GM21786 (cell line): ENCODE data around the gene ABCA4.

Source experiments
- ATAC-seq: cut with Tn5 transposase; IDR thresholded peaks from one replicate; pipeline ENCODE4 v1.9.1; 2021; ENCODE audit not compliant: unreplicated experiment

Gene ABCA4

DNA sequence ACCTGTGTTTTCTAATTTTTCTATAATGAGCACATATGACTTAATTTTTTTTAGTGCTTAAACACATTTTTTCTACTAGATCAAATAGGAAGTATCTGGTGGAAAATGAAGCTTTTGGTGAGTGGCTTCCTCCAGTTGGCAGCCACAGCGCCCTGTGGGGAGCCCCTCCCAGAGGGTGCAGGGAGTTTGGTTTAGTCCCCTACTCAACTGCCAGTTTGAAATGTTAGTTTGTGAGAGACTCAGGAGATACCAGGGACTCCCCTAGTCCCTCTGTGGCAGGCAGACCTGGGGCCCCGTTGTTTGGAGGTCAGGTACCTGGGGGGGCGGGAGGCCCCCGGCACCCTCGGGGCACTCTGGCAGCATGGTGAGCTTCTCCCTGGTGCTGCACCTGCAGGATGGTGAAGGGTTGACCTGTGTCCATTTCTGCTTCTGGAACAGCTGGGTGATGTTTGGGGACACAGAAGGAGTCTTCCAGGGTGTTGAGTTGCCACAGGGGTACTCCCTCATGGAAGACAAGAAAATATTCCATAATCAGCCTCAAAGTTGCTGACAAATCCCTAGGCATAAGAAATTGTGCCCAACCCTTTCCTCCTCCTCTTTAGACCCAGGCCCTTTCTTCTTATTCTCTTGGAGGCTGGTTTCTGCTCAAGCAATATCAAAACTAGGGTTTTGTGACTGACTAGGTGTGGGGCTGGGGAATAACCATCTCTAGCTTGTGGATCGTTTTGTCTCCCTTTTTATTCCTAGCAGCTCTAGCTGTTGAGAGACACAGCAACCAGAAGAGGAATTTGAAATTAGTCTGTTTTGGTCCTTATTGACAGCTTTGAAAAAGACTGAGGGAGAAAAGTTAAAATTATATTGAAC, 91.6 kb downstream of the ABCA4 start:
- ATAC-seq, result no peak

DNA sequence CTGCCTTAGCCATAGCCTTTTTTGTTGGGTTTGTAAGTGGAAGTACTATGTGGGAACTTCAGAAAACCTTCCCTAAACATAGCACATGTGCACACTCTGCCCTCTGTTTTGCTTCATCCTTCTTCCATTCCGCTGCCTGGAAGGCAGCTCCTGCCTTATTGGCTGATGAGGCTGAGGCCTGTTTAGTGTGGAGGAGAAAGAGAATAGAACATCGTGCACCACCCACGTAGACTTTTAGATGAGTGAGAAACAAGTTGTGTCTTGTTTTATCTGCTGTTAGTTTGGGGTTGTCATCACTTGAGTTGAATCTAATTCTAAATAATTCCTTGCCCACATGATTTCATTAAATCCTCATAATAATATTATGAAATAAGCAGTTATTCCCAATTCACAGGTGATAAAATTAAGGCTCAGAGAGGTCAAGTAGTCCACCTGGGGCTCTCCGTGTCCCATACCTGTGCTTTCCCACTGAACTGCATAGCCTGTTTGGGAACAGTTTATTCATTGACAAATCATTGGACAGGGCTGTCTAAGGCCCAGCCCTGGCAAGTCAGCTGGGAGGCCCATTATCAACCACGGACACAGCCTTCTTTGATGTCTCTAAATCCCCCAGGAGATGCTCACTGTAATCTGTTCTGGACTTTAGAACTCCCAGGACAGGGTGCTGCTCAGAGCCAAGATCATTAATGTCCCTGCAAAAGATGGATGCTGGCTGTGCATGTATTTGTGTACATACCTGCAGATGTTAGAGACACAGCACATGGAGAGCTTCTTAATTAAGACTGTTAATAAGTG, 93.0 kb downstream of the ABCA4 start:
- ATAC-seq, result no peak

DNA sequence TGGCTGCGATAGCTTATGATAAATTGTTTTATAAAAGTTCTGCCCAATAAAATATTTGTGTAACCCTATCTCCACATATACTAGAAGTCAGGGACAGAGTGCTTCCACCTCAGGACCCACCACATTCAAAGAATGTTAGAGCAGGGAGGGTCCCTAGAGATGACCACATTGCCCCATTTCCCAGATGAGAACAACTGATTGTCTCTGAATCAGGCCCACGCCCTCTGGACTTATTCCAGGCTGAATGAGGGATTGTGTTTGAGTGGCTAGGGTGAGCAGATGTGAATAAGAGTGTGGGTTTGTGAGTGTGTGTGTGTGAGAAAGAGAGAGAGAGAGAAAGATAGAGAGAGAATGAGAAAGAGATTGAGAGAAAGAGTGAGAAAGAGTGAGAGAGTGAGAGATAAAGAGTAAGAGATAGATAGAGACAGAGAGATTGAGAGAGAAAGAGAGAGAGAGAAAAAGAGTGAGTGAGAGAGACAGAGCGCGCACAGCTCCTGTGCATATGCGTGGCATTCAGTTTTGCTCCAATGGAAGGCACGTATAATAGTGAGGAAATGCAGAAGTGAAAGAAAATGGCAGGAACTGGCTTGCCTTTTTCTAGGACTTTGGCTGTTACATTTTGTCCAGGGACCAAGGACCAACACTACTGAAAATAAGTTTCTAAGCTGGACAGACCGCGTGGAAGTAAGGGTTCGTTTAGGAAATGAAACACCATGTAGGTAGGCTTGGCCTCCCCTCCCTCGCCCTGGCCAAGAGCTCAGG, 94.1 kb downstream of the ABCA4 start:
- ATAC-seq, result no peak

DNA sequence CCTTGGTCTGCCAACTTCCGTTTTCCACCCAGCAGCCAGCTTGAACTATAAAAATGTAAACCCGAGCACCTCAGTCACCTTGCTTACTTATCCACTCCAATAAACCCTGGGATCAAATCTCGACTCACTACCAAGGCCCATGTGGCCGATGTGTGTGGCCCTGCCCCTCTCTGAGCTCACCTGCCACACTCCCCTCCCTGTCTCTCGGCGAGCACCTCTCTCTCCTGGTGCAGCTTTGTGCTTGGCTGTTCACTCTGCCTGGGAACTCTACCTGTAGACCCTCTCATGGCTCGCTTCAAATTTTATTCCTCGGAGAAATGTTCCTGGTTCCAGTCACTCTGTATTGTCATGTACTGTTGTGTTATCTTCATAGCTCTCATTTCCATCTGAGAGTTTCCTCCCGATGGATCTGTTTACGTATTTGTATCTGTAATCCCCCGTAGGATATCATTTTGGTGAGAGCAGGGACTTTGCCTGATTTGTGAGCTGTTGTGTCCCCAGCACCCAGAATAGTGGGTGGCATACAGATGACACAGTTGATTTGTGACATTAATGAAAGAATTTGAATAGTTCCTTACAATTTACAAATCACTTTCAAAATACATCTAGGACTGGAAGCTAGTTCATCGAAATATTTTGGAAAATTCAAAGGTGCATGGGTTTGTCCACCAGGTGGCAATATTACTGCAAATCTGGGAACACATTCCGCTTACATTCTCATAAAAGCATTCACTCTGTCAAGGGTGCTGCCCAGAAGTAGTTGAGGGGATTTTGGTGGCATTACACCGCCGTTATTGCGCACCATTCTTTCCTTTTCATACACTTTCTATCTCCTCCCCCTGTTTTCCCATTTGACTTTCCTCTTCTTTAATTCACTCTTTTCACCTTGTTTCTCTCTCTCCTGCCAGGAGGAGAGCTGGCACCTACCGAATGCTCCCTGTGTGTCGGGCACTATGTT, 95.3 kb downstream of the ABCA4 start:
- no peak for ATAC-seq

DNA sequence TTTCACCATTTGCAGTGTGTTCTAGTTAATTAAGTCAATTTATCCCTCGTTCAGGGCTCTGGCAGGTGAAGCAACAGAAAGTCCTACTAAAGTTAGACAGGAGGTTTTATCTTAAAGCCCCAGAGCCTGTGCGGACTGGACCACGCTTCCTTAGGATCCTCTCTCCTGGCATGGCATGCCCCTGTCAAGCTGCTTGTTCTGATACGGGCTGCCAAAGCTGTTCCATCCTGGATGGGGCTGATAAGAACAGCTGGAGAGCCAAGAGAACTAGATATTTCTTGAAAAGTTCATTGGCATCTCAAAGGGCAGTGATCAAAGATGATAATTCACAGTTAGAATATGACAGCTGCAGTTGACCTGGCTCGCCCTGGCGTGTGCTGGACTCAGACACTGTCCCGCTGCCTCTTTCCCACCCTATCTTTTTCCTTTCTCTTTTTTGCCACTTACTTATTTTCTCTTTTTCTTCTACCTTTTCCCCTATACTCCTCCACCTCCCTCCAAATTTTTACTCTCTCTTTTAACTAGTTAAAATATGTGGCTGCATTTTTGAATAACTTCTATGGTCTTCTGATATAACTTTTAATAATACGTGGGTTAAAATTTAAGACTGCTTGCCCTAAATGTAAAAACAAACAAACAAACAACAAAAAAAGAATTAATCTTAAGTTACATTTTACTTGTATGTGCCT, 96.7 kb downstream of the ABCA4 start:
- no peak for ATAC-seq

DNA sequence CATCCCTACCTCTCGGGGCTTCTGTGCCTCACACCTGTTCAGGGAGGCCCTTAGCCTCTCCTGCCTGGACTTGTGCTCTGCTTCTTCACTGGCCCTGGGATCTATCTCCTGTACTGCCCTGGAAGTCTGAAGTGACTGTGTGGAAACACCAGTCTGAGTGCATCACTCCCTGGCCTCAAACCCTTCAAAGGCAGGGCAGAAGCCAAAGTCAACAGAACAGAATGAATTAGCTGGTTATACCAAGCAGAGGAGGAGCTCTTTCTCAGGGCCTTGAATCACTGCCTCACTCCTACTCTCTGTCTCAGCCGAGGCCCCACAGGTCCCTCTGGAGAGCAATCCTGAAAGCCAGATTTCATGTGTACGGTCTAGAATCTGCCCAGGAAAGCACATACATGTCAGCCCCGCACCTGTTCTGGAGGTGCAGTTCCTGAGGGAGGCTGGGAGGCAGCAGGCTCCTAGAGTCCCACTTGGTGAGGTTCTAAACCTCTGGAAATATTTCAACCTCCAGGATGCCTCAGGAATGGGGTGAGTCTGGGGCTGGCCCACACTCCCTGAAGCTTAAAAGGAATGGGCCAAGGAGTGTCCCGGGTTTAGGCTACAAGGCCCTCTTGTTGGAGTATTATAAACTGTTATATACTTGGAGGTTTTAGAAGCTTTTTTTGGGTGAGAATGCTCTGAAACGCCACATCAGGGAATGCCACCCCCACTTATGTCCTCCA, 98.3 kb downstream of the ABCA4 start:
- no peak for ATAC-seq

DNA sequence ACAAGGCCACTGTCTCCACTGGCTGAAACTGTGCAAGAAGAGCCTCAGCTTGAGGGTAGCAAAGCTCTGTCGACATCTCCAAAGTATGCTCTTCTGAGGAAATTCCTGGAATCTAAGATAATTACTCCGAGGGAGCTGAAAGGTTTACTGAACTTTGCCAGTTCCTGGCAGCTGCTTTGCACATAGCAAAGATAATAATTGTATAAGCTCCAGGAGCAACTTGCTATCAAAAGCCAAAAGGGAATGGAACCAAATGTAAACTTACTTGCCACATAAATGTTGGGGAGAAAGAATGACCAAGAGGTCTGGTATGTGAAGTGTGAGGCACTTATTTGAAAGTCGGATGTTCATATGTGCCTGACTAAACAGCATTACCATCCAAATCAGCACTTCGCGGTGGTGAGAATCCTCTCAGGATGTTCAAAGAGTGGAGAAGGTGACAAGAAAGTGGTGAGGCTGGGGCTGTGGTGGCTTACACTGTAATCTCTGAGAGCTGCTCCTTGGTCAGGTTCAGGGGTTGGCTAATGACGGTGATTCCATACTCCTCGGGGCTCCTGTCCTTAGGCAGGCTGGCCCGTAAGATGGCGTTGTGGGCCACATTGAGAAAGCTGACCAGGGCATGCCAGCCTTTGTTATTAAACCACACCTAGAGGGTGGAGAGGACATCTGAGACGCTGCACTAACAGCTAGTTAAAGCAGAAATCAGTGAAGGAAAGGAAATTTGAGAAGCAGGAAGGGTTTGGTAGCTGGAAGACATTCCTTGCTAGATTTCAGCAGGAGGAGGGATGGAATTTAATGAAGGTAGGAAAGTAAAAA, 100.0 kb downstream of the ABCA4 start:
- no peak for ATAC-seq

DNA sequence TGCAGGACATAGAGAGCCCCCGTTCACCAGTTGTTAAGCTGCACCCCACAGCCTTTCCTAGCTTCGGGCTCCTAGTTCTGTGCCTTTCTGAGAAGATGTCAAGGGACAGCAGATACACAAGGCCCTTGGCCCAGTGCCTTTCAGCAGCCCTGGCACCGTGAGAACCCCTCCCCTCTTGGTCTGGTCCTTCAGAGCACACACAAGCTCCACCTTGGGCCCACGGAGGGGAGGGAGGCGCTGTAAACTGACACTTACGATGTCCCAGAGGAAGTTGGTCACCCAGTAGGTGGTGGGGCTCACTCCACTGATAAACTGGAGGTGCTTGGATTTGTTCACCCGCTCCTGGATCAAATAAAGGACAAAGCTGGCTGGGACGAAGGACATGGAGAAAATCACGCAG, 101.6 kb downstream of the ABCA4 start:
- ATAC-seq, result no peak

DNA sequence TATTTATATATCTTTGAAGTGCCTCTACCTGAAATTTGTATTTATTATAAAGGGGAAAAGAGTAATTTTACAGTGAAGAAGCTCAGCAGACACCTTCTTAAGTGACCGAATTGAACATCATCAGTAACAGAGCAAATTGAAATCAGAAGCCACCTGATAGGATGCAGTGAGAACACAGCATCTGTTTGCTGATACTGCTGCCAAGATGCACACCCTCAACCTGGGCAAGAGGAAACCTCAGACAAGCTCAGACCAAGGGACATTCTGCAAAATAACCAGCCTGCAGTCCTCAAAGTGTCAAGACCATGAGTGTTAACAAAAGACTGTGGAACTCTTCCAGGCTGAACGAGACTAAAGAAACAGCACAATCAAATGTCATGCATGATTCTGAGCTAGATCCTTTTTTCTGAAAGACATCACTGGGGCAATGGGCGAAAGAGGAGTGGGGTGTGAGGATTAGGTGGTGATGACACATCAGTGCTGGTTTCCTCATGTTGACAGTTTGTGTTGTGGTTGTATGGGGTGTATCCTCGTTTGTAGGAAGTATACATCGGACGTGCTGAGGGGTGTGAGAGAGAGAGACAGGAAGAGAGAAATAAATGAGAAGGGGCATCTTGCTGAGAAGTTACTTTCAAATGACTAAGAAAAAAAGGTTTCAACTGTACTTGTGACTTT, 103.7 kb downstream of the ABCA4 start:
- no peak for ATAC-seq

DNA sequence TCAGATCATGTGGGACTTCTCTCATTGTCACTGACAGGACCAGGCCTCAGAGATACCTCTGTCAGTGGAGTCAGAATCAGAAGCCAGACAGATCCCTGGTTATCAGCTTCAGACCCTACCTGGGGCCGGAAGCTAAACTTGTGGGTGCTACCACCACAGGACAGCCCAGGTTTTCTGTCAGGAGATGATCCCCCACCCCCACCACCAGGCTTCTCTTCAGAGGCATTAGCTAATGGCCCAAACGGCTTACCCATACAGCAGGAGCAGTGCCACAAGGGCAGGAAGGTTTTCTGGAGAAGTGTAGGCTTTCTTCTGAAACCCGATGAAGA, 105.5 kb downstream of the ABCA4 start:
- no peak for ATAC-seq

DNA sequence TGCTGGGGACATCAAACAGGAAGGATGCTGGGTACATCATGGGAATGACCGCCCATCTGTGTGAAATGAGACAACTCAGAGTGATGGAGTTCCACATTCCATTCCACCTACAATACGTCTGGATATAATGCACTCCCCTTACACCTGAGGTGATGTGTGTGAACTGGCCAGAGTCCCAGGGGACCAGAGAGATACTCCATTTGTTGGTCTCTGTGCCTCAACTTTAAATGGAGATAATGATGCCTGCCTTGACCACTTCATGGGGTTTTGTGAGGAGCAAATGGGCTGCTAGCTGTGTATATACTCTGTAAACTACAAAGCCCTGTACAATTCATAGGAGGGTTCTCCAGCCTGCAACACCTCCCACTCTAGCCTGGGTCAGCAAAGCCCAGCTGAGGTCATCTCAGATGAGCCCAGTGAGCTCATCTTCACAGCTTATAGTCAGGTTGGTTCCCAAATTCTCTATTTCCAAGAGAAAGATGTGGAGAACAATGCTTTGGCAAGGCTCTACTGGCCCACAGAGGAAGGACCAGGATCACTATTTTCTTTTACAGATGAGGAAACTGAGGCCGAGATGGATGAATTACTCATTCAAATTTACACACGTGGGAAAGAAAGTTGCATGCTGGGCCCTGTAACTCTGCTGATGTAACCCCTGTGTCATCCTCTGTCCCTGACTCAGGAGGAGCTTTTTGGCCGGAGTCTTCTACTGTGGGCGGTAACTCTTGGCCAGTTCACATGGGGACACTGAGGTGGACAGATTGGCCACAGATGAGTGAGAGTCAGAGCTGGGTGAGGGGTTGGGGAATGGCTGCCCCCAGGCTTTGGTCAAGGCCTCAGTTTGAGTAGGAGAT, 106.1 kb downstream of the ABCA4 start:
- ATAC-seq, result no peak

DNA sequence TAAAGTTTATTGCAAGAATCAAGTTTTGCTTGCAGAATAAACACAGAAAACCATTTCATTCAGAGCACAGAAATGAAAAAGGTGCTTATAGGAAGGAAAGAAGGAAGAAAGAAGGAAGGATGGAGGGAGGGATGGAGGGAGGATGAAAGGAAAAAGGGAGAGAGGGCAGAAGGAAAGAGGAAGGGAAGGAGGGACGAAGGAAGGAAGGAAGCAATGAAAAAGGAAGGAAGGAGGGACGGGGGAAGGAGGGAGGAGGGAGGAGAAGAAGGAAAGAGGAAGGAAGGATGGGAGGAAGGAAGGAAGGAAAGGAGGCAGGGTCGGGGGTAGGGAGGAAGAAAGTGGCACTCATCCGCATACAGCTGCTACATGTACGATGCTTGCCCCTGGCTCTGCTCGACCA, 106.9 kb downstream of the ABCA4 start:
- no peak for ATAC-seq

DNA sequence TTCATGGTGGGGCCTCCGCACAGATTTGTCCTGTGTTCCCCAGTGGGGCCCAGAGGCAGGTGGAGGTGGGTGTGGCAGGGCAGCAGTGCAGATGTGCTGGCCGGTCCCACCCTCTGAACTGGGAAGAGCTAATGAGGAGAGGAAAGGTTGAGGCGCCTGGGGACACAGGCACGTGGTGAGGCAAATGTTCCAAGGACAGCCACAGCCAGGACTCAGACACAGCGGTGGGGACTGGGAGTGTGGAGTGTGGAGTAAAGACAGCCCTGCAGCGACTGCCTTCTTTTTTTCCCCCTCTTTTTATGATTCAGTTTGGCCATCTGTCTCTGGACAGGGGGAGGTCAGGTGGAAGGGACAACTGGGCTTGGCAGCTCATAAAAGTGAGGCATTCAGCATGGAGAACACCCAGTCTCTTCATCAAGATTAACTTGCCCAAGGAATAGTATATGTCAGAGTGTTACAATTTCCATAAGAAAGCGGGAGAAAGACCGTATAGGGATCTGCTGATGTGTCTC, 107.5 kb downstream of the ABCA4 start:
- ATAC-seq, result no peak

DNA sequence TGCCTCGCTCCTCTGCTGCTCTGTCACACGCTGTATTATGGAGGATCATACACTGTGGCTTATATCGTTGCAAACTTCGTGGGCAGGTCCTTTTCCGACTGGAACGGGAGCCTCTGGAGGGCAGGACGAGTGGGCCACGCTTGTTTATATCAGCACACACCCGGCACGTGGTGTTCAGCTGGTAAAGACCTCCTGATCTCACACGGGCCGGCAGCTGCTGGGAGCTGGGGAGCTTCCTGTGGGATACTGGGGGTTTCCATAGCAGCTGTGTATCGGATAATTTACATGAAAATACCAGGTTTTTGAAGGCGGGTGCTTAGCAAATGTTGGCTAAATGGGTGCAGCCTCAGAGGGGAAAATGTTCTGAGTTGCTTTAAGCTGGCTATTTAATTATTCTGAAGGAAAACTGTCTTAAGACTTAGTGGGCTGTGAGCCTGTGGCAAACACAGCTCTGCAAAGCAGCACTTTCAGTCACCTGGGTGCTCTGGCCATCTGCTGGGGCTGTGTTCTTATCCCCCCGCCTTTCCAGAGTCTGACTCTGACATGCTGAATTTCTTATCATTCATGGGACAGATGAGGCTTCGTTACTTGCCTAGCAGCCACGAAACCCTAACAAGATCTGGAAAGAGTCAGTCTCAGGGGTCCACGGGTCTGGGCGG, 108.1 kb downstream of the ABCA4 start:
- ATAC-seq, result no peak

DNA sequence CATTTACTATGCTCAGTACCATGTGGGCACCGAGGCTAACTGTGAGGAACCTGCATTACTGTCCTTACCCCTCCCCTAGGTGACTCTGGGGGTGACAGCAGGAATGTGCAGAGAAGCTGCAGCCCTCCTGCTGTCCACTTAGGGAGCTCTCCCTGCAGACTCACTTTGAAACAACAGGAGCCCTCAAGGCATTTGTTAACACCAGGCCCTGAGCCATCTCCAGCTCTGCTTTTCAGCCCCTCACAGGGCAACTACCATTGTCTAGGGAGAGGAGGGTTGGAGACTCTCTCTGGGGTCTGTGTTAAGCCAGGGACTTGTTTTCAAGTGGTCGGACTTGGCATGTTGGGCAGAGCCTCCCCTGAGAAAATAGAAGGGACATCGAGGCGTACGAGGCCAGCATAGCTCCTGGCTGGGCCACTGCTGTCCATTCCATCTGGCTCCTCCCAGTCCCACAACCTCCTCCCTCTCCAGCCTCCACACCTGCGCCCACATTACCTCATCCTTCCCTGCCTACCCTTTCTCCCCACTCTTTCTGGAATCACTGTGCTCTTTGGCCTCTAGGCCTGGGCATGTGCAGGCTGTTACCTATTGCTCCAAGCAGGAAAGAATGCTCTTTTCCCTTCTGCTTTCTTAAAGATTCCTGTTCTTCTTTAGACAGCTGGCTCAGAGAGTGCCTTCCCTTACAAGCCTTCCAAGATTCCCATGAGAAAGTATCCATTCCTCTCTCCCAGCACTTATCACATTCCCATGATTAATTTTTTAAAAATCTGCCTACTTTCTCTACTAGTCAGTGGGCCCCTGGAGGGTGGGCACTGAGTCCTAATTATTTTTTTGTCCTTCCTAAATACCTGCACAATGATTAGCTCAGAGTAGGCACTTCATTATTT, 109.0 kb downstream of the ABCA4 start:
- ATAC-seq, result no peak
